GM23248 (cell line): ENCODE measurements around the gene ADGRL3. TPM values are rescaled to one million over a fixed set of nuclear protein-coding genes. Genes with fewer than 3 reads are reported as not detected.

Experiments used
- DNase-seq: peaks from one replicate; pipeline ENCODE4 v3.0.0-alpha.2; 2015
- H2AFZ ChIP-seq: fragments of 200-600 bp; sonication (generic); 2 replicates; pipeline ENCODE4 v1.6.1; 2016; ENCODE audit warnings: antibody characterized with exemption
- H3F3A ChIP-seq: fragments of 200-600 bp; sonication (generic); 2 replicates; pipeline ENCODE4 v1.6.1; 2016; ENCODE audit warnings: mild to moderate bottlenecking, antibody characterized with exemption, mixed run types; ENCODE audit not compliant: insufficient read depth
- H3K27ac ChIP-seq: fragments of 200-600 bp; sonication (generic); 2 replicates; pipeline ENCODE4 v1.5.1; 2016; ENCODE audit warnings: mild to moderate bottlenecking
- H3K27me3 ChIP-seq: fragments of 200-600 bp; sonication (generic); replicated peaks from 2 replicates; pipeline ENCODE4 v1.6.1; 2016; ENCODE audit warnings: mild to moderate bottlenecking; ENCODE audit not compliant: insufficient read depth
- H3K36me3 ChIP-seq: fragments of 200-600 bp; sonication (generic); 2 replicates; pipeline ENCODE4 v1.6.1; 2016; ENCODE audit warnings: low read depth, mild to moderate bottlenecking
- H3K4me1 ChIP-seq: fragments of 200-600 bp; sonication (generic); 2 replicates; pipeline ENCODE4 v1.6.1; 2016; ENCODE audit warnings: mild to moderate bottlenecking; ENCODE audit not compliant: insufficient read depth
- H3K4me2 ChIP-seq: fragments of 200-600 bp; sonication (generic); one replicate; pipeline ENCODE4 v1.6.1; 2016; ENCODE audit warnings: mild to moderate bottlenecking; ENCODE audit not compliant: unreplicated experiment
- H3K4me3 ChIP-seq: fragments of 200-600 bp; sonication (generic); 2 replicates; pipeline ENCODE4 v1.5.1; 2016; ENCODE audit warnings: mild to moderate bottlenecking
- H3K79me2 ChIP-seq: fragments of 200-600 bp; sonication (generic); 2 replicates; pipeline ENCODE4 v1.6.1; 2016; ENCODE audit warnings: mild to moderate bottlenecking; ENCODE audit not compliant: insufficient read depth
- H3K9ac ChIP-seq: fragments of 200-600 bp; sonication (generic); 2 replicates; pipeline ENCODE4 v1.6.1; 2016; ENCODE audit warnings: mild to moderate bottlenecking
- H3K9me2 ChIP-seq: fragments of 200-600 bp; sonication (generic); 2 replicates; pipeline ENCODE4 v1.6.1; 2016; ENCODE audit warnings: mixed run types, mild to moderate bottlenecking, moderate library complexity; ENCODE audit not compliant: insufficient read depth
- H3K9me3 ChIP-seq: fragments of 200-600 bp; sonication (generic); one replicate; pipeline ENCODE4 v1.6.1; 2017; ENCODE audit warnings: low read depth
- H4K20me1 ChIP-seq: fragments of 200-600 bp; sonication (generic); 2 replicates; pipeline ENCODE4 v1.6.0; 2016; ENCODE audit not compliant: insufficient read depth
- EZH2 ChIP-seq: fragments of 200-600 bp; sonication (generic); IDR thresholded peaks from 2 replicates; pipeline ENCODE4 v1.6.1; 2018; ENCODE audit warnings: antibody characterized with exemption, mild to moderate bottlenecking; ENCODE audit not compliant: insufficient read depth, poor library complexity, severe bottlenecking
- EZH2phosphoT487 ChIP-seq: fragments of 200-600 bp; sonication (generic); IDR thresholded peaks from 2 replicates; pipeline ENCODE4 v1.6.1; 2018; ENCODE audit warnings: antibody characterized with exemption, moderate library complexity, mild to moderate bottlenecking, low read depth; ENCODE audit not compliant: insufficient read depth
- WGBS, 2 experiments: methylation state at CpG; one replicate each; pipeline ENCODE4 v1.1.6; 2015 to 2017; ENCODE audit warnings: low lambda C conversion rate in 2 of 2, low coverage in 1 of 2; ENCODE audit errors: missing lambda C conversion rate in 2 of 2; 5-methylcytosine and 5-hydroxymethylcytosine counted together
- in situ Hi-C: fragments of 300-500 bp; cut with MboI; formaldehyde crosslinking; loops from 2 replicates; pipeline ENCODE4 v1.15.0; 2020
- polyA plus RNA-seq: library from polyadenylated mRNA; unstranded; fragments of >200 nt; fragmentation: Nextera tagmentation; extraction: Ambion mirVana; gene quantifications from 2 replicates; pipeline ENCODE4 v1.2.1, GENCODE V29; 2016
- total RNA-seq: library from RNA; depleted of rRNA; stranded (reverse); fragments of >200 nt; shearing (Covaris generic); gene quantifications from 2 replicates; pipeline ENCODE4 v1.2.3, GENCODE V29; 2014

ADGRL3 gene
- total and polyA plus RNA-seq, 2 experiments from 2014 or later = not detected

GRCh38 chr4:61239250-61239649 is 39.1 kb downstream of the ADGRL3 start:
- H3K4me2 ChIP-seq = no peak overlapping the region
- WGBS, 2 experiments = 0 to 13% methylated on average over 1 of the region's 1 CpG
- no peak overlapping the region for H3K27ac ChIP-seq
- H3K36me3 ChIP-seq = no peaks in the 10 kb centered on the region
- no peaks in the 10 kb centered on the region for H3K9me3 ChIP-seq
- H3K9ac ChIP-seq = no peak overlapping the region
- H4K20me1 ChIP-seq = no peaks in the 10 kb centered on the region
- DNase-seq = no peak
- no peaks in the 10 kb centered on the region for H3K4me1 ChIP-seq
- no peak overlapping the region for H2AFZ ChIP-seq
- H3K9me2 ChIP-seq = no peaks in the 10 kb centered on the region
- TF ChIP-seq EZH2phosphoT487 = no peak
- TF ChIP-seq EZH2 = no peak
- no peaks in the 10 kb centered on the region for H3F3A ChIP-seq
- in situ Hi-C loops = no loop called here
- no peaks in the 10 kb centered on the region for H3K27me3 ChIP-seq
- no peaks in the 10 kb centered on the region for H3K79me2 ChIP-seq
- no peak overlapping the region for H3K4me3 ChIP-seq

- Histone ChIP-seq H4K20me1 (no peaks in the 10 kb centered on the region), H3K27me3 (no peaks in the 10 kb centered on the region), H3K4me1 (no peaks in the 10 kb centered on the region), H3K9me3 (no peaks in the 10 kb centered on the region), H3K9me2 (no peaks in the 10 kb centered on the region), H3F3A (no peaks in the 10 kb centered on the region), H3K9ac (no peak overlapping the region), H3K79me2 (no peaks in the 10 kb centered on the region), H3K4me3 (no peak overlapping the region), H2AFZ (no peak overlapping the region), H3K36me3 (no peaks in the 10 kb centered on the region), H3K27ac (no peak overlapping the region), H3K4me2 (no peak overlapping the region)
- WGBS, 2 experiments = 12 to 14% methylated on average over 2 of the region's 2 CpGs
- in situ Hi-C loops = no loop called here
- DNase-seq = no peak
- no peak for TF ChIP-seq EZH2phosphoT487
- no peak for TF ChIP-seq EZH2
Observed at GRCh38 chr4:61243962-61244361, 43.8 kb downstream of the ADGRL3 start.

GRCh38 chr4:61245069-61245714 is 45.1 kb downstream of the ADGRL3 start:
- Histone ChIP-seq H3F3A (no peaks in the 10 kb centered on the region), H3K4me2 (no peak overlapping the region), H3K9me3 (no peaks in the 10 kb centered on the region), H3K27ac (no peak overlapping the region), H2AFZ (no peak overlapping the region), H3K36me3 (no peaks in the 10 kb centered on the region), H3K9ac (no peak overlapping the region), H3K4me1 (no peaks in the 10 kb centered on the region), H3K4me3 (no peak overlapping the region), H4K20me1 (no peaks in the 10 kb centered on the region), H3K9me2 (no peaks in the 10 kb centered on the region), H3K27me3 (no peaks in the 10 kb centered on the region), H3K79me2 (no peaks in the 10 kb centered on the region)
- in situ Hi-C loops = no loop called here
- no peak for TF ChIP-seq EZH2
- TF ChIP-seq EZH2phosphoT487 = no peak
- WGBS, 2 experiments = 19 to 20% methylated on average over 4 of the region's 4 CpGs
- no peak for DNase-seq

GRCh38 chr4:61246034-61246433 is 45.9 kb downstream of the ADGRL3 start:
- no peaks in the 10 kb centered on the region for H3F3A ChIP-seq
- H3K9ac ChIP-seq = no peak overlapping the region
- no peak overlapping the region for H2AFZ ChIP-seq
- no peaks in the 10 kb centered on the region for H3K79me2 ChIP-seq
- H3K27me3 ChIP-seq = no peaks in the 10 kb centered on the region
- no peaks in the 10 kb centered on the region for H3K9me2 ChIP-seq
- in situ Hi-C loops = no loop called here
- WGBS, 2 experiments = 0 to 7% methylated on average over 1 of the region's 1 CpG
- TF ChIP-seq EZH2phosphoT487 (no peak), EZH2 (no peak)
- no peak overlapping the region for H3K4me2 ChIP-seq
- no peaks in the 10 kb centered on the region for H4K20me1 ChIP-seq
- no peak overlapping the region for H3K27ac ChIP-seq
- no peak for DNase-seq
- H3K36me3 ChIP-seq = no peaks in the 10 kb centered on the region
- no peak overlapping the region for H3K4me3 ChIP-seq
- H3K9me3 ChIP-seq = no peaks in the 10 kb centered on the region
- H3K4me1 ChIP-seq = no peaks in the 10 kb centered on the region

- H3K4me2 ChIP-seq = no peak overlapping the region
- TF ChIP-seq EZH2phosphoT487 (no peak), EZH2 (no peak)
- no peak overlapping the region for H3K9ac ChIP-seq
- 17 to 21% methylated on average over 8 of the region's 8 CpGs for WGBS, 2 experiments
- no peak overlapping the region for H2AFZ ChIP-seq
- H3K9me2 ChIP-seq = no peaks in the 10 kb centered on the region
- H3K9me3 ChIP-seq = no peaks in the 10 kb centered on the region
- H3K27me3 ChIP-seq = no peaks in the 10 kb centered on the region
- no peaks in the 10 kb centered on the region for H3K36me3 ChIP-seq
- H3K79me2 ChIP-seq = no peaks in the 10 kb centered on the region
- H3K4me1 ChIP-seq = no peaks in the 10 kb centered on the region
- no peak overlapping the region for H3K27ac ChIP-seq
- no peak overlapping the region for H3K4me3 ChIP-seq
- no peaks in the 10 kb centered on the region for H4K20me1 ChIP-seq
- H3F3A ChIP-seq = no peaks in the 10 kb centered on the region
- in situ Hi-C loops = no loop called here
- DNase-seq = no peak
Observed at GRCh38 chr4:61248705-61249104, 48.6 kb downstream of the ADGRL3 start.
